Muscle layer of duodenum (tissue), 2 donors: ENCODE measurements around the gene KLHL22.
"Not testable (repeated sequence)": the region's sequence is repeated elsewhere in the genome, so short reads cannot be mapped to it uniquely, and the experiment has no call there.

Experiments
- H3K27ac ChIP-seq: one replicate; pipeline ENCODE4 v1.7.0; 2013; ENCODE audit warnings: mild to moderate bottlenecking, low read length
- H3K27me3 ChIP-seq: one replicate; pipeline ENCODE4 v1.7.0; 2013; ENCODE audit warnings: low read depth, mild to moderate bottlenecking, control low read depth, low read length
- H3K36me3 ChIP-seq, 2 donors: one replicate each; pipeline ENCODE4 v1.7.0; 2013; ENCODE audit warnings: low read length in 2 of 2, control low read depth in 1 of 2, mild to moderate bottlenecking in 1 of 2; ENCODE audit not compliant: insufficient read depth in 2 of 2, control insufficient read depth in 1 of 2
- H3K4me1 ChIP-seq, 2 donors: one replicate each; pipeline ENCODE4 v1.7.0; 2013; ENCODE audit warnings: low read length in 2 of 2, mild to moderate bottlenecking in 2 of 2, control low read depth in 1 of 2, moderate library complexity in 1 of 2; ENCODE audit not compliant: insufficient read depth in 2 of 2, control insufficient read depth in 1 of 2
- H3K4me3 ChIP-seq, 2 donors: one replicate each; pipeline ENCODE4 v1.7.0; 2013; ENCODE audit warnings: low read length in 2 of 2, low read depth in 1 of 2, mild to moderate bottlenecking in 1 of 2
- H3K9me3 ChIP-seq, 2 donors: one replicate each; pipeline ENCODE4 v1.7.0; 2013; ENCODE audit warnings: low read length in 2 of 2, control low read depth in 1 of 2, mild to moderate bottlenecking in 1 of 2; ENCODE audit not compliant: control insufficient read depth in 1 of 2
- donor health status: healthy.

The KLHL22 gene

DNA sequence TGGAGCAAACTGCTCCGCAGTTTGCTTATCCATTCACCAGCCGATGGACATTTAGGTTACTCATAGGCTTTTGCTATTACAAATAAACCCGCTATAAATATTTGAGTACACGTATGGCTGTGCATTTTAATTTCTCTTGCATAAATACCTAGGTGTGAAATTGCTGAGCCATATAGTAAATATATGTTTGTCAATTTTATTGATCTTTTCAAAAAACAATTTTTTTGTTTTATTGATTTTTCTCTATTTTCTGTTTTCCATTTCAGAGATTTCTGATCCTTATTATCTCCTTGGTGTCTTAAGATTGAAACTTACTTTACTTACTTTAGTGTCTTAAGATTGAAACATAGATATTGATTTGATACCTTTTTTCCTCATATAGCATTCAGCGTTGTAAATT, 97.2 kb downstream of the KLHL22 start:
- Histone ChIP-seq H3K4me3 (no peak overlapping the region), H3K36me3 (peaks cover 0 to 15% of the 10 kb centered on the region in 2 donors), H3K27ac (no peak overlapping the region)

DNA sequence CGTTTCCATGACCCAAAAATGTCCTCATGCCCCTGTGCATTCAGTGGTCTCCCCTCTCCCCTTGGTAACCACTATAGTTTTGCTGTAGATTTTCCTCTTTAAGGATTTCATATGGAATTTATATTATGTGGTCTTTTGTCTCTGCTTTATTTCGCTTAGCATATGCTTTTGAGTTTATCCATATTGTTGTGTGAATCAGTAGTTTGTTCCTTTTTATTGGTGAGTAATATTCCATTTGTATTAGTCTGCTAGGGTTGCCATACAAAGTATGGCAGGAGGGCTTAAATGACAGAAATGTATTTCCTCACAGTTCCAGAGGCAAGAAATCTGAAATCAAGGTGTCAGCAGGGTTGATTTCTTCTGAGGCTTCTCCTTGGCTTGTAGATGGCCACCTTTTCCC, 98.1 kb downstream of the KLHL22 start:
- Histone ChIP-seq H3K27ac (no peak overlapping the region), H3K4me1 (peaks cover 8 to 15% of the 10 kb centered on the region in 2 donors), H3K36me3 (peaks cover 0 to 9% of the 10 kb centered on the region in 2 donors), H3K27me3 (no peaks in the 10 kb centered on the region), H3K9me3 (no peaks in the 10 kb centered on the region), H3K4me3 (no peak overlapping the region)

More for the DNA sequence above, 97.2 kb downstream of the KLHL22 start:
- Histone ChIP-seq H3K4me1 (peaks cover 8 to 15% of the 10 kb centered on the region in 2 donors), H3K9me3 (no peaks in the 10 kb centered on the region), H3K27me3 (no peaks in the 10 kb centered on the region)

DNA sequence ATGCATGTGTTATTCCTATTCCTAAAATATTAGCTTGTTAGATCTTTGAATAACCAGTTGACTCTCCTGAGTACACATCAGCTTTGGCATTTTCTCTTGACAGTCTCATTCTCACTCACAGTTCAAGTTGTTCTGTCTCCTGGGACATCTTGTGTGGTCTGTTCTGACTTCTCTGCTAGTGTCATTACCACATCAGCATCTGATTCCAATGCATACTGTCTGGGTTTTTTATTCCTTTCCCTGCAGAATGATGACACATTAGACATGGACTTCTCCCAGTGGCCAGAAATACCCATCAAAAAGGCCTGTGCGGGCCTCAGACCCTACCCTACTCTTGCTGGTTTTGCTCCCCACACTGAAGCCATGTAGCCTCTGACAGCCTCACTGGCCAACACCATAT, 99.0 kb downstream of the KLHL22 start:
- peaks cover 8 to 15% of the 10 kb centered on the region in 2 donors for H3K4me1 ChIP-seq
- H3K27me3 ChIP-seq = no peaks in the 10 kb centered on the region
- H3K4me3 ChIP-seq = no peak overlapping the region
- H3K27ac ChIP-seq = no peak overlapping the region
- peaks cover 0 to 7% of the 10 kb centered on the region in 2 donors for H3K36me3 ChIP-seq
- no peaks in the 10 kb centered on the region for H3K9me3 ChIP-seq

DNA sequence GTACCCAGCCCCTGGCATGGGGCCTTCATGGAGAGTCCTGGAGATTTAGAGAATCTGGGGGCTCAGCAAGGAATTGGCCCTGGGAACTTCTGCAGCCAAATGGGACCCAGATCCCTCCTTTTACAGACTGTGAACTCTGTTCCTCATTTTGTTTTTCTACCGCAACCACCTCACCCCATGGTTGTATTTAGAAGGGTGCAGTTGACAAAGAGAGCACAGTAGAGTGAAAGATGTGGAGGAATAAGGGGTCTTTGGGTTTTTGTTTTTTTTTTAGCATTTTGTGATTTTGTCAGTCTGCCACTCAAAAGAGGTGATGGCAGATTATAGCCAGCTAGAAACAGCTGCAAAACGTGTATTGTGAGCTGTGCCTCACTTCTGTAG, 99.7 kb downstream of the KLHL22 start:
- Histone ChIP-seq H3K36me3 (peaks cover 0 to under 1% of the 10 kb centered on the region in 2 donors), H3K4me1 (peaks cover 8 to 15% of the 10 kb centered on the region in 2 donors), H3K4me3 (no peak overlapping the region), H3K27ac (no peak overlapping the region), H3K9me3 (no peaks in the 10 kb centered on the region), H3K27me3 (no peaks in the 10 kb centered on the region)

DNA sequence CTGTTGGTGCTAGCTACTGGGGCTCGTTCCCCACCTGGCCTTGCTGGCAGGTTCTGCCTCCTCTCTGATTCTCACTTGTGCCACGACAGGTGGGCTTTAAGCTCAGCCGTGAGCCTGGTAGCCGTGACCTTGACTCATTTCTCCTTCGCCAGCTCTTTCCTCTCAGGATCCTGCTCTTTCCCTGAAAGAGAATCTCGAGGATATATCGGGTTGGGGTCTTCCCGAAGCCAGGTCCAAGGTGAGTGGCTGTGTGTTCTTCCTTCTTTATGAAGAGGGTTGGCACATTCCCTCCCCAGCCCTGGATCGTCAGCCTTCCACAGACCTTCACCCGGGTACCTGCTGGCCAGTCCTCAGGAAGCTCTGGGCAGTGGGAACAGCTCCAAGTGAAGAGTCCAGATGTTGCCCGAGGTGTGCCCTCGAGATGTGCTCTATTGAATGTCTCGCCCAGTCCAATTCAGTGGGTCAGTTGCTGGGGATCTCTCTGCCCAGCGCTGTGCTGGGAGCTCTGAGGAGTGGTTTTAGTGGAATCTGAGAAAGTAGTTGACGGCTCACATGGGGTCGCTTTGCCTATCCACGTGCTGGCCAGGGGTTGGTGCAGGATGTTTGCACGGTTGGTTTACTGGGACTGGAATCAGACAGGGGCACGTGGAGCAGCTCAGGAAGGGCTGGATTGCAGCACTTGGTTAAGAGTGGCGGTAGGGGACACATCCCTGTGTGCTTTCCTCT, 100.3 kb downstream of the KLHL22 start:
- H3K27me3 ChIP-seq = no peaks in the 10 kb centered on the region
- no peaks in the 10 kb centered on the region for H3K9me3 ChIP-seq
- peaks cover 8 to 15% of the 10 kb centered on the region in 2 donors for H3K4me1 ChIP-seq
- no peak overlapping the region for H3K27ac ChIP-seq
- H3K4me3 ChIP-seq = peak overlapping the region in 1 of 2 donors; percentile 89
- no peaks in the 10 kb centered on the region for H3K36me3 ChIP-seq

DNA sequence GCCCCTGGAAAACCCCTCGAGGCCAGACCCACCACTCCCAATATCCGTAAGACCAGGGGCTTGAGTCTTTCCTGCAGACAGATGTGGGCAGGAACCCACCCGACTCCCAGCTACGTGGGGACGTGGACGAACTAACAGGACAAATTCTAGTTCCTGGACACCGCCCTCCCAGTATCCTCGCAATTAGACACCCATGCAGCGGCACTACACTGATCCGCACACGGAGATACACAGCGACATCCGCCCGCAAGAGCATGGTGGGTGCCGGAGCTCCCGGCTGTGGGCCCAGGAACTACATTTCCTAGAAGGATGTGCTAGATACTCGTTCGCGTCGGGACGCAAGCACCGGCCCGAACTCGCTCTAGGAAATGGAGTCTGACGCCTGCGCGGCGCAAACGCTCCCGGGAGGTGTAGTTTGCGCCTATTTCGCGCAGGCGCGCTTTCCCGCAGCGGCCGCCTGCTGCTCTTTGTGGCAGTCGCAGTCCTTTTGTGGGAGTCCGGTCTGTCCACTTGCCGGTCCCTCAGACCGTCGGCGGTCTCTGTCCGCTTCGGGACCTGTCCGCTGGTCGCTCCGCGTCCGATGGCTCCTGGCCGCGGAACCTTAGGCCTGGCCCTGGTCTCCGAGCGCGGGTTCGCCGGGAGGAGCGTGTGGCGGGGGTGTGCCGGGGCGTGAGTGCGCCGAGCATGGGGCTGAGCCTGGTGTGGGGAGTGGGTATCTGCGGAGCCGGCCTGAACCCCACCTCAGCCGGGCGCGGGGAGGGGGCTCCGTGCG, 101.7 kb downstream of the KLHL22 start, which contains the start of gene ZNF74:
Gene ZNF74, plus strand, starts transcription at position 447 of the 772 bp plus-strand sequence. CDS start 478 bp downstream, outside the sequence.
- H3K36me3 ChIP-seq = no peaks in the 10 kb centered on the region
- peak within 1 kb of the TSS; percentile 89 to 92 for H3K4me3 ChIP-seq
- H3K4me1 ChIP-seq = peaks cover 8 to 15% of the 10 kb centered on the region in 2 donors
- H3K27ac ChIP-seq = peak within 1 kb of the TSS; percentile 63
- no peaks in the 10 kb centered on the region for H3K27me3 ChIP-seq
- H3K9me3 ChIP-seq = no peaks in the 10 kb centered on the region

DNA sequence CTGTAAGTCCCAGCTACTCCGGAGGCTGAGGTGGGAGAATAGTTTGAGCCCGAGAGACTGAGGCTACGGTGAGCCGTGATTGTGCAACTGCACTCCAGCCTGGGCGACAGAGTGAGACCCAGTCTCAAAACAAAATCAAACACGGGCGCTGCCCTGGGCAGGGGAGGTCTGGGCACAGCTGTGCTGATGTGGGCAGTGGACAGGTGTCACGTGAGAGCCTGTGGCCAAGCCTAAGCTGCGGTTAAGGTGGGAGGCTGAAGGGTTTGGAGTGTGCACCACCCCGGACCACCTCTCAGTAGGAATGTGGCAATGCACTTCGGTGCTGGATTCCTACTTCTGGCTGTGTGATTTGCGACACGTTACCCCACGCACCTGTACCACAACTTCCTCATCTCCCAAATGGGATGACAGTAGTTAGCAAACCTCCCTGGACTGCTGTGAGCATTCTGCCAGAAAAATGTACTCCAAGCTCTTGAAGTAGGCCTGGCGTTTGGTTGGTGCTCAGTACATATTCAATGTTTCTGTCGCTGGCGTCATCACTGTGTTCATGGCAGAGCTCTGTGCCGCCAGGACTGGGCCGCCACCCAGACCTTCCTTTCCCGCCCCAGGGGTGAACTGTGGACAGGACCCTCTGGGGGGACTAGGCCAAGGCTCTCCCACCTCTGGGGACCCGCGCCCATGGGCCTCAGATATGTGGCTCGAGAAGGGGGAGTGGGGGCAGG, 102.5 kb downstream of the KLHL22 start:
- Histone ChIP-seq H3K27me3 (no peaks in the 10 kb centered on the region), H3K4me1 (peaks cover 8 to 15% of the 10 kb centered on the region in 2 donors), H3K36me3 (no peaks in the 10 kb centered on the region), H3K4me3 (peak overlapping the region; percentile 89 to 92), H3K9me3 (no peaks in the 10 kb centered on the region), H3K27ac (peak overlapping the region; percentile 63)

DNA sequence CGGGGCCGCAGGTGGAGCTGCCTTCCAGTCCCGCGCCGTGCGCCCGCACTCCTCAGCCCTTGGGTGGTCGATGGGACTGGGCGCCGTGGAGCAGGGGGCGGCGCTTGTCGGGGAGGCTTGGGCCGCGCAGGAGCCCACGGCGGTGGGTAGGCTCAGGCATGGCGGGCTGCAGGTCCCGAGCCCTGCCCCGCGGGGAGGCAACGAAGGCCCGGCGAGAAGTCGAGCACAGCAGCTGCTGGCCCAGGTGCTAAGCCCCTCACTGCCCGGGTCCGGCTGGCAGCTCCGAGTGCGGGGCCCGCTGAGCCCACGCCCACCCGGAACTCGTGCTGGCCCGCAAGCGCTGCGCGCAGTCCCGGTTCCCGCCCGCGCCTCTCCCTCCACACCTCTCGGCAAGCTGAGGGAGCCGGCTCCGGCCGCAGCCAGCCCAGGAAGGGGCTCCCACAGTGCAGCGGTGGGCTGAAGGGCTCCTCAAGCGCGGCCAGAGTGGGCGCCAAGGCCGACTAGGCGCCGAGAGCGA, 103.2 kb downstream of the KLHL22 start:
- not testable (repeated sequence) for H3K9me3 ChIP-seq, H3K27me3 ChIP-seq, H3K27ac ChIP-seq, H3K36me3 ChIP-seq, H3K4me3 ChIP-seq
- H3K4me1 ChIP-seq = peaks cover 8 to 15% of the 10 kb centered on the region in 2 donors
